HG03565 (cell line): Measurements from ENCODE around the gene PIK3CB.
A peak's percentile ranks its signal among the peaks of the same experiment; 100 is the strongest.
"Not testable (repeated sequence)": the region's sequence is repeated elsewhere in the genome, so short reads cannot be mapped to it uniquely, and the experiment has no call there.

Experiments
- ATAC-seq: cut with Tn5 transposase; IDR thresholded peaks from one replicate; pipeline ENCODE4 v1.9.1; 2021; ENCODE audit warnings: mild to moderate bottlenecking, moderate library complexity; ENCODE audit not compliant: unreplicated experiment

Gene PIK3CB

GRCh38 chr3:138768125-138768524 lies 66.6 kb downstream of the PIK3CB start:
- no peak for ATAC-seq

- no peak for ATAC-seq
These were observed 67.1 kb downstream of the PIK3CB start for GRCh38 chr3:138767498-138768104.

GRCh38 chr3:138761002-138761401 lies 73.7 kb downstream of the PIK3CB start:
- no peak for ATAC-seq

DNA sequence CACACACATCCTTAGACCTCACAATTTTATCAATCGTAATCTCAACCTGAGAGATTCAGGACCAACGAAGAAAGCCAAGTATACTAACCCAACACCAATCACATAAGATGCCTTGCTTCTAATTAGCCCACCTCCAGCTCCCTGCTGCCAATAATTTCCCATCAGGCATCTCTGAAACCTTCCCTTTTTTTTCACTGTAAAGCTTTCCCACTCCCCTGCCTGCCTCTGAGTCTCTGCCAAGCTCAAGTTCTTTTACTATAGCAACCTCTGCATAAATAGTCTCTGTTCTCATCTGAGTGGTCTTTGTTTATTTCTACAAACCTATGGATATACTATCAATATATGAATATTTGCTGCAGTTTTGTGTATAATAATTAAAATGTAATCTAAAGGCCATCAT lies 86.5 kb downstream of the PIK3CB start:
- ATAC-seq: no peak

DNA sequence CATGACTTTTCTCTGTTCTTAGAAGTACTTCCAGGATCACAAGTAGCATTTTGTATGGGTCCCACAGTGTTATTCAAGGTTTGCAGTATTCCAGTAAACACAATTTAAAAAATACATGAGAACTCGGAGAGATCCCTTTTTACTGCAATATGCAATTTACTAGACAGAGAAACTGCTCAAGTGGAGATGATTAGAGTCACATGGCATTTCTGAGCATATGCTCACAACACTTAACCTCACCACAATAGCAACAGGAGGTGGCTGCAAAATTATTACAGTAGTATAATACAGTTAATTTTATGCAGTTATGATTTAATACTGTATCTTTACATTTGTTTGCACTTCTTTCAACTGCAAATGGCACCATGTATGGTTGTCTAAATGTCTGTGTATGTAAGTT lies 87.5 kb downstream of the PIK3CB start:
- ATAC-seq: no peak

DNA sequence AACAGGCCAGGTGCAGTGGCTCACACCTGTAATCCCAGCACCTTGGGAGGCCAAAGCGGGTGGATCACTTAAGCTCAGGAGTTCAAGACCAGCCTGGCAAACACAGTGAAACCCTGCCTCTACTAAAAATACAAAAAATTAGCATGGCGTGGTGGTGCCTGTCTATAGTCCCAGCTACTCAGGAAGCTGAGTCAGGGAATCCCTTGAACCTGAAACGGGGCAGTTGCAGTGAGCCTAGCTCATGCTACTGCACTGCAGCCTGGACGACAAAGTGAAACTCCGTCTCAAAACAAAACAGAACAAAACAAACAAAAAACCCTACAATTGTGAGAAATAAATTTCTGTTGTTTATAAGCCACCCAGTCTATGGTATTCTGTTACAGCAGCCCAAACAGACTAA lies 94.7 kb downstream of the PIK3CB start:
- no peak for ATAC-seq

- ATAC-seq: no peak
These were observed 102.3 kb downstream of the PIK3CB start for GRCh38 chr3:138732456-138732855.

GRCh38 chr3:138726946-138727730 lies 107.6 kb downstream of the PIK3CB start:
- ATAC-seq: no peak

- not testable (repeated sequence) for ATAC-seq
These were observed 108.7 kb downstream of the PIK3CB start for GRCh38 chr3:138726042-138726441.

GRCh38 chr3:138725116-138725515 lies 109.6 kb downstream of the PIK3CB start:
- ATAC-seq: no peak

DNA sequence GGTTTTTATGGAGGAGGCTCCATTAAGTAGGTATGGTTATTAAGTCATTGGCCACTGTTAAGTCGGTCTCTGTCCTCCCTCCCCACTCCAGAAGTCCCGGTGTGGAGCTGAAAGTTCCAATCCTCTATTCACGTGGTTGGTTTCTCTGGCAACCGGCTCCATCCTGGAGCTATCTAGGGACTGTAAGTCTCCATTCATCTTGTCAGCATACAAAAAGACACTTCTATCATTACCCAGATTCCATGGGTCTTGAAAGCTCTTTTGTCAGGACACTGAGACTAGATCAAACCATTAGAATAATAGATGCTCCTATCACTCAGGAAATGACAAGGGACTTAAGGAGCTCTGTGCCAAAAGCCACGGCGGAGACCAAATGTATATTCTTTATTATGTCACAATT lies 110.3 kb downstream of the PIK3CB start:
- ATAC-seq: no peak

DNA sequence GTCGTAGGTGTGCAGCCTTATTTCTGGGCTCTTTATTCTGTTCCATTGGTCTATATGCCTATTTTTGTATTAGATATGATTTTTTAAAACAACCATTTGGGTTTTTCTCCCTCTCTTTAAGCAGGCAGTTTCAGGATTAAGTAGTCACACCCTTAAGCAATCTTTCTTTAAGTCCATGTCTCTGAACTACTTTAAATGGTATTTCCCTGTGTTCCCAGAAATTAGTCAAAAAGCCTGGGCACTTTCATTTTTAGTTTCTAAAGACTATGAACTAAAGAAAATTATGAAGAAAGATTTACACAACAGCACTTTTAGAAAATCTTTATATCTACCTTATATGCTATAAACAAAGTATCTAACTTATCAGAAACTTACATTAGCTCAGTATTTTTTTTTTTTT lies 115.9 kb downstream of the PIK3CB start:
- no peak for ATAC-seq

DNA sequence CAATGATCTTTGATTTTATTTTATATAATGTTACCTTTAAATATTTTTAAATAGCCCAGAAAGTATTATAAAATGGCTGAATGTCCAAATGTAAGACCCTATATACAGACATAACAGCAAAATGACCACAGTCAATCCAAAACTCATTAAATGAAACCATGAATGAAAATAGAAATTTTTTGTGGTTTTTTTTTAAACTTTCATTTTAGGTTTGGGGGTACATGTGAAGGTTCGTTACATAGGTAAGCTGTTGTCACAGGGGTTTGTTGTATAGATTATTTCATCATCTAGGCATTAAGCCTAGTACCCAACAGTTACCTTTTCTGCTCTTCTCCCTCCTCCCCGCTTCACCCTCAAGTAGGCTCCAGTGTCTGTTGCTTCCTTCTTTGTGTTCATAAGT lies 117.4 kb downstream of the PIK3CB start:
- ATAC-seq: peak; percentile 57

- ATAC-seq: no peak
These were observed 122.6 kb downstream of the PIK3CB start for GRCh38 chr3:138712086-138712485.

DNA sequence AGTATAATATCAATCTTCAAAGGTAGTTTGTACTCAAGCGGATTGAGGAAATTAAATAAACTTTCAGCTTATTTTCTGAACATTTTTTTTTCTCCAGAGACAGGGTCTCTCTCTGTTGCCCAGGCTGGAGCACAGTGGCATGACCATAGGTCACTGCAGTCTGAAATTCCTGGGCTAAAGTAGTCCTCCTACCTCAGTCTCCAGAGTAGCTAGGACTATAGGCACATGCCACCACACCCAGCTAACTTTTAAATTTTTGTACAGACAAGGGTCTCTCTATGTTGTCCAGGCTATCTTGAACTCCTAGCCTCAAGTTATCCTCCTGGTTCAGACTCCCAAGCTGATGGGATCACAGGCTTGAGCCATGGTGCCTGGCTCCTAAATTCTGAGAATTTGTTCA lies 129.1 kb downstream of the PIK3CB start:
- ATAC-seq: no peak

GRCh38 chr3:138696666-138697370 lies 137.9 kb downstream of the PIK3CB start:
- ATAC-seq: no peak

DNA sequence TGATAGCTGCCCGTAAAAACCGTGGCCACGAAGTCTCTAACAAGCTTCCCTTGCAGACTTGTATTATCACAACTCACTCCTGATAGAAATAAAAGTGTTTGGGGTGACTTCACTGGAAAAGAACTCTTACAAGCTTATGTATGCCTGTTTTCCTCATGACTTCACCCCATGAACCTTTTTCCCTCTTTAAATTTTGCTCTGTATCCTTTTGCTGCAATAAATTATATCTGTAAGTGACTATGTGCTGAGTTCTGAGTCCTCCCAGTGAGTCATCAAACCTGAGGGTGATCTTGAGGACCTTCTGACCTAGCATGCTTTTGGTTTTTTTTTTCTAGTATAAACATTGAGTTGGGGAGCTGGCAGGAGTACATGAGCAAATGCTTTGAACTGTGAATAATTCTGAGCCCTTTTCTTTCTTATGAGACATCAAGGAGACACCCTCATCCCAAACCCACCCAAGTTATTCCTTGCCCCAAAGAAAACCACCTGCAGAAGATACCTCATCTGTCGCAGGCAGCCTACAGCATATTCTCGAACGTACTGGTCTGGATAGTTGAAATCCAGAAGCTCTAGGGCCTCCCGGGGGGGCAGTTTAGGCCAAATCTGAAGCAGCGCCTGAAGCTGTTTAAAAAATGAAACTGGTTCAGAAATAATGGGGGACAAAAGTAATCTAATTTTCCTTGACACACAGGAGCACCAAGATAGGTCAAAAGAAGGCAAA lies 140.3 kb downstream of the PIK3CB start:
- ATAC-seq: no peak

DNA sequence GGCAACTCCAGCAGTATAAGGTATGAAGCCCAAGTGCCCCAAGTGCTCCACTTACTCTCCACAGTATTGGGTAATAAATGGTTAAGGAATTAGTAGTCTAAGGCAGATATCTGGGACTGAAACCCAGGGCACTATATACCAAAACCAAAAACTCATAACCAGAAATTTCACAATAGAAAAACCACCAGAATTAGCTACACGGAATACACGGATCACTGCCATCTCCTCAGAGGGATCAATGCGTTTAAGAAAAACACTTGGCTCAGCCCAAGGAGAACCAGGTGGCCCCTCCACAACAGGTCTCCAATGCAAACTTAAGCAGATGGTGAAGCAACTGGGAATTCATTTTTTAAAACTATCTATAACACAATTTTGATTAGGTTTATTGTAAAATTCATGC lies 142.6 kb downstream of the PIK3CB start:
- no peak for ATAC-seq

- ATAC-seq: no peak
These were observed 143.4 kb downstream of the PIK3CB start for GRCh38 chr3:138691351-138691750.

DNA sequence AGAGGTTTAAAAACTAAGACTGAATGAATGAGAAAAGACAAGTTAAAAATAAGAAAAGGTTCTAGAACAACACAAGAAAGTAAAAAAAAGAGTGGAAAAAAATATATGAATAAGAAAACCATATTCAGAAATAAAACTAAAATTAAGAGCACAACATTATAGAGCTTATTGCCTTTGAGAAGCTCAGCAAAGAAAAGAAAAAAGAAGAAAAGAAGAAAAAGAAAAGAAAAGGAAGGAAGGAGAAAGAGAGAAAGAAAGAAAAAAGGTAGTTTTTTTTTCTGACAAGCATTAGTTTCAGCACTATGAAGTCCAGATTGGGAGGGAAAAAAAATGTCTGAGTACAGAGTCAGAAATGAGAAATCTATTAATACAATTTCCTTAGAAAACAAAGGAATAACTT lies 144.7 kb downstream of the PIK3CB start:
- no peak for ATAC-seq

- no peak for ATAC-seq
These were observed 145.8 kb downstream of the PIK3CB start for GRCh38 chr3:138688871-138689299.
